HepG2 (cell line): ENCODE results near the gene CABLES2. TPM values are rescaled to one million over a fixed set of nuclear protein-coding genes. Genes with fewer than 3 reads are reported as not detected.

Experiments
- ATAC-seq: fragments of 200-7000 bp; cut with Tn5 transposase; 3 replicates; pipeline ENCODE4 v1.9.1; 2020; ENCODE audit warnings: mild to moderate bottlenecking, moderate library complexity
- BruUV-seq: library from RNA; stranded (reverse); fragments of 400-500 nt; replicated peaks from 2 replicates; lab custom pipeline; 2021; lab: Mats Ljungman, UMichigan
- CTCF ChIA-PET: fragments of 300-600 bp; formaldehyde crosslinking; extraction: SDS; loops from one replicate; lab custom pipeline; 2021; ENCODE audit warnings: low total read pairs, inconsistent platforms, low intra/inter-chr PET ratio; lab: Yijun Ruan, JAX
- POLR2A ChIA-PET: fragments of 350-600 bp; sonication (Branson Sonifier 250); formaldehyde crosslinking; loops from one replicate; lab custom pipeline; 2020; ENCODE audit warnings: antibody characterized with exemption, inconsistent platforms; lab: Yijun Ruan, JAX
- DNase-seq: peaks from one replicate; pipeline ENCODE4 v3.0.0-alpha.2; 2015; ENCODE audit warnings: low spot score
- FAIRE-seq: peaks from 3 replicates; lab custom pipeline; 2011; peaks lifted over from hg19 to GRCh38; lab: Jason Lieb, UNC
- H2AFZ ChIP-seq: one replicate; pipeline ENCODE4 v1.6.1; 2011; ENCODE audit warnings: low read length, inconsistent platforms
- H3K27ac ChIP-seq: fragments of 300-600 bp; 3 replicates; pipeline ENCODE4 v1.8.0; 2011; ENCODE audit warnings: mixed run types, mild to moderate bottlenecking, mixed read lengths, low read length, inconsistent platforms; ENCODE audit not compliant: insufficient read depth; ENCODE audit errors: extremely low read length
- H3K27me3 ChIP-seq, 2 experiments: fragments of 200-600 bp in 1 of 2; 2 replicates in 1 of 2; 3 replicates in 1 of 2; pipeline versions ENCODE4 v1.6.0 to v1.8.0; 2011; ENCODE audit warnings: low read length in 2 of 2, mild to moderate bottlenecking in 2 of 2, moderate library complexity in 2 of 2, inconsistent platforms in 1 of 2; ENCODE audit not compliant: insufficient read depth in 2 of 2, control insufficient read depth in 1 of 2
- H3K36me3 ChIP-seq, 2 experiments: fragments of 200-600 bp in 1 of 2; replicated peaks in 1 of 2; 2 replicates in 1 of 2; 3 replicates in 1 of 2; pipeline versions ENCODE4 v1.5.1 to v1.8.0; 2011; ENCODE audit warnings: low read length in 2 of 2, inconsistent platforms in 1 of 2; ENCODE audit not compliant: insufficient read depth in 2 of 2, control insufficient read depth in 1 of 2
- H3K4me1 ChIP-seq: 2 replicates; pipeline ENCODE4 v1.5.1; 2012; ENCODE audit warnings: low read length, inconsistent platforms; ENCODE audit not compliant: insufficient read depth
- H3K4me2 ChIP-seq: 2 replicates; pipeline ENCODE4 v1.6.0; 2011; ENCODE audit warnings: low read depth, low read length, inconsistent platforms
- H3K4me3 ChIP-seq, 3 experiments: fragments of 200-600 bp in 1 of 3; sonication (generic), shearing (Covaris generic) in 1 of 3; replicated peaks in 1 of 3; 2 replicates each; pipeline ENCODE4 v1.5.1; 2011 to 2016; ENCODE audit warnings: low read length in 3 of 3, inconsistent platforms in 2 of 3, low read depth in 2 of 3, mild to moderate bottlenecking in 2 of 3, control low read depth in 1 of 3, mixed read lengths in 1 of 3; ENCODE audit not compliant: insufficient read depth in 1 of 3
- H3K79me2 ChIP-seq: one replicate; pipeline ENCODE4 v1.6.1; 2011; ENCODE audit warnings: low read length, inconsistent platforms; ENCODE audit not compliant: insufficient read depth
- H3K9ac ChIP-seq: 2 replicates; pipeline ENCODE4 v1.6.0; 2011; ENCODE audit warnings: mild to moderate bottlenecking, low read depth, low read length, inconsistent platforms; ENCODE audit not compliant: insufficient read depth
- H3K9me3 ChIP-seq: 2 replicates; pipeline ENCODE4 v1.5.1; 2012; ENCODE audit warnings: mild to moderate bottlenecking, low read length
- H4K20me1 ChIP-seq: 2 replicates; pipeline ENCODE4 v1.6.0; 2011; ENCODE audit warnings: inconsistent platforms, mild to moderate bottlenecking, low read length, moderate library complexity; ENCODE audit not compliant: insufficient read depth
- ATF7 ChIP-seq, 2 experiments: fragments of 450-650 bp in 1 of 2; sonication (generic) in 1 of 2; formaldehyde crosslinking in 1 of 2; IDR thresholded peaks; 2 replicates each; pipeline versions ENCODE4 v1.4.0 to v1.6.1; 2016 to 2020; ENCODE audit warnings: antibody characterized with exemption in 1 of 2, mild to moderate bottlenecking in 1 of 2, missing genetic modification reagents in 1 of 2
- HNRNPL ChIP-seq: fragments of 200-400 bp; formaldehyde crosslinking; IDR thresholded peaks from 2 replicates; pipeline ENCODE4 v1.6.1; 2017; ENCODE audit warnings: mild to moderate bottlenecking, low read depth, low read length
- MAFK ChIP-seq, 2 experiments: IDR thresholded peaks in 1 of 2; conservative IDR thresholded peaks in 1 of 2; 2 replicates each; pipeline ENCODE4 v1.6.1; 2011; ENCODE audit warnings: improper control_type of control experiment in 2 of 2, low read length in 2 of 2
- PRPF4 ChIP-seq: fragments of 200-400 bp; formaldehyde crosslinking; IDR thresholded peaks from 2 replicates; pipeline ENCODE4 v1.6.1; 2016; ENCODE audit warnings: low read length, low read depth; ENCODE audit not compliant: poor library complexity, severe bottlenecking
- THAP7 ChIP-seq: sonication (generic); formaldehyde crosslinking; IDR thresholded peaks from 2 replicates; pipeline ENCODE4 v1.8.1; 2023; ENCODE audit warnings: mild to moderate bottlenecking, missing genetic modification reagents
- THRA ChIP-seq: sonication (generic); formaldehyde crosslinking; IDR thresholded peaks from 2 replicates; pipeline ENCODE4 v1.4.0; 2020; ENCODE audit warnings: missing genetic modification reagents, borderline replicate concordance
- XBP1 ChIP-seq: sonication (generic); formaldehyde crosslinking; IDR thresholded peaks from 2 replicates; pipeline ENCODE4 v1.5.0; 2020; ENCODE audit warnings: missing genetic modification reagents
- ZBTB40 ChIP-seq, 2 experiments: fragments of 450-650 bp in 1 of 2; sonication (generic) in 1 of 2; formaldehyde crosslinking in 1 of 2; IDR thresholded peaks; 2 replicates each; pipeline versions ENCODE4 v1.6.1 to v1.8.0; 2016 to 2022; ENCODE audit warnings: antibody characterized with exemption in 1 of 2, mild to moderate bottlenecking in 1 of 2, missing genetic modification reagents in 1 of 2
- ZC3H13 ChIP-seq: sonication (generic); formaldehyde crosslinking; IDR thresholded peaks from 2 replicates; pipeline ENCODE4 v1.8.1; 2023; ENCODE audit warnings: mild to moderate bottlenecking, missing genetic modification reagents, moderate library complexity
- ZNF362 ChIP-seq: sonication (generic); formaldehyde crosslinking; IDR thresholded peaks from 2 replicates; pipeline ENCODE4 v1.4.0; 2020; ENCODE audit warnings: missing genetic modification reagents, mild to moderate bottlenecking, borderline replicate concordance
- WGBS: methylation state at CpG from one replicate; pipeline ENCODE4 v1.1.6; 2017; ENCODE audit warnings: low lambda C conversion rate; 5-methylcytosine and 5-hydroxymethylcytosine counted together
- in situ Hi-C: cut with HindIII; loops from 2 replicates; pipeline ENCODE4 v1.10.0; 2017; ENCODE audit warnings: low pct_unique_long_range_greater_than_20kb; ENCODE audit not compliant: extremely low pct_ligation_motif_present
- intact Hi-C: fragments of 100-400 bp; cut with micrococcal nuclease; formaldehyde crosslinking; loops from one replicate; pipeline ENCODE4 v1.10.0; 2022; ENCODE audit not compliant: unreplicated experiment
- polyA plus RNA-seq, 8 experiments: library from polyadenylated mRNA; depleted of rRNA in 3 of 8; stranded (reverse) in 7 of 8; unstranded in 1 of 8; fragments of >200 nt; fragmentation: Illumina TruSeq in 4 of 8; extraction: Trizol in 4 of 8; gene quantifications; 2 replicates each; pipeline versions ENCODE4 v1.2.1 to v1.2.3, GENCODE V29; 2011 to 2016; ENCODE audit warnings: low read depth in 4 of 8, missing spikeins in 1 of 8, mixed read lengths in 1 of 8; ENCODE audit not compliant: insufficient read depth in 1 of 8
- total RNA-seq, 5 experiments: library from RNA; depleted of rRNA; stranded (reverse); fragments of >200 nt; fragmentation: Illumina TruSeq; extraction: Trizol; gene quantifications; 2 replicates each; pipeline ENCODE4 v1.2.3, GENCODE V29; 2016; ENCODE audit warnings: low read depth in 1 of 5

CABLES2 gene
- total and polyA plus RNA-seq, 2 of the 13 experiments (the other 11 are each of a cell fraction or from before 2014, with no cell fraction given) = 5.2 to 9.7 TPM

DNA sequence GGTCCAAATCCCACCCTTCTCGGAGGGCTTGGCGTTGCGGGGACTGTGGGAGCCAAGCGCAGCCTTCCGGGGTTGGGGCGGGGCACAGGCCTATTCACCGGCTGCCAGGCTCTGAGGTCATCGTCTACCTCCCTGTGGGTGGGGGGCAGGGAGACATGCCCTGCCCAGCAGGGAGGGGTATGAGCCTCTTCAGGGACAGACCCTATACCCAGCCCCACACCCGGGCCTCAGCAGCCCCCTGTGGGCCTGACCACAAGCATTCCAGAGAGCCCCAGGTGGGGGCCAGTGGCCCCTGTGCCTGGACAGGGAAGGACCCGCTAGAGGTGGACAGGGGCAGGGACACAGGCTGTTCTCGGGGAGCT is 51.6 kb downstream of the CABLES2 start:
- DNase-seq = peak; percentile 52
- H2AFZ ChIP-seq = no peak overlapping the region
- H3K4me1 ChIP-seq = peaks cover 49% of the 10 kb centered on the region
- H3K27me3 ChIP-seq = no peaks in the 10 kb centered on the region
- H3K4me3 ChIP-seq = no peak overlapping the region
- H3K27ac ChIP-seq = peak overlapping the region; percentile 9
- BruUV-seq = no TSS peak
- WGBS = 75% methylated on average over 9 of the region's 11 CpGs
- intact Hi-C loops = loop anchor here (2.0 kb wide), 1 partner anchor 15 kb away; no protein-coding TSS in a partner anchor
- peaks cover 40 to 42% of the 10 kb centered on the region in 2 experiments for H3K36me3 ChIP-seq
- FAIRE-seq = no peak
- CTCF ChIA-PET = no interaction called here
- H4K20me1 ChIP-seq = peaks cover 20% of the 10 kb centered on the region; the same call in 1 of the 2 replicates
- ATAC-seq = no peak
- H3K4me2 ChIP-seq = no peak overlapping the region
- H3K9me3 ChIP-seq = no peaks in the 10 kb centered on the region
- no peak overlapping the region for H3K9ac ChIP-seq
- H3K79me2 ChIP-seq = peaks cover 21% of the 10 kb centered on the region
- POLR2A ChIA-PET = interaction anchor here (0.6 to 5.1 kb wide), 3 partner anchors 12 to 31 kb away, joined by 3 to 78 read pairs (median 6); partner anchors contain the start of genes LAMA5 and RPS21
- in situ Hi-C loops = no loop called here
- TF ChIP-seq MAFK (conservative IDR thresholded peaks at IDR 0.05 in 1 of 2, IDR thresholded peaks at IDR 0.05 in 1 of 2; ENCODE audit: low read length in 2 of 2) = no peak
- 0 out of 2 replicates have a peak, but pooled peaks have one; percentile 30 for TF ChIP-seq HNRNPL
- TF ChIP-seq ZBTB40 (IDR thresholded peaks at IDR 0.05) = no peak
- 0 out of 2 replicates have a peak, but pooled peaks have one; percentile 4 for TF ChIP-seq ZBTB40 (CRISPR knock-in tag; IDR thresholded peaks at IDR 0.05)
- TF ChIP-seq THRA = no peak
- TF ChIP-seq ZNF362 (CRISPR knock-in tag) = no peak
- TF ChIP-seq THAP7 (CRISPR knock-in tag) = no peak
- TF ChIP-seq XBP1 (CRISPR knock-in tag) = no peak
- no peak for TF ChIP-seq ZC3H13 (CRISPR knock-in tag)
- peak; percentile 73 for TF ChIP-seq PRPF4
- no peak for TF ChIP-seq ATF7 (IDR thresholded peaks at IDR 0.05)
- 0 out of 2 replicates have a peak, but pooled peaks have one; percentile 28 for TF ChIP-seq ATF7 (CRISPR knock-in tag; IDR thresholded peaks at IDR 0.05)
